IPS DF 19.7 (cell line): ENCODE data around the gene HS3ST6.
"Not testable (repeated sequence)": the region's sequence is repeated elsewhere in the genome, so short reads cannot be mapped to it uniquely, and the experiment has no call there.

Experiments
- DNase-seq: peaks from one replicate; pipeline ENCODE4 v3.0.0-alpha.2; 2013; ENCODE audit warnings: low read depth, low spot score

HS3ST6 gene

GRCh38 chr16:1907226-1907860, 10.9 kb downstream of the HS3ST6 start:
- DNase-seq: no peak

GRCh38 chr16:1906846-1907165, 11.4 kb downstream of the HS3ST6 start:
- no peak for DNase-seq

GRCh38 chr16:1906055-1906845, 12.0 kb downstream of the HS3ST6 start:
- no peak for DNase-seq

GRCh38 chr16:1903845-1904840, 14.1 kb downstream of the HS3ST6 start:
- no peak for DNase-seq

- DNase-seq: no peak
Measured at GRCh38 chr16:1903220-1903574, 15.0 kb downstream of the HS3ST6 start.

GRCh38 chr16:1902547-1903219, 15.5 kb downstream of the HS3ST6 start:
- DNase-seq: no peak

GRCh38 chr16:1900452-1900774, 17.8 kb downstream of the HS3ST6 start:
- DNase-seq: no peak

GRCh38 chr16:1899641-1900451, 18.4 kb downstream of the HS3ST6 start:
- no peak for DNase-seq

- DNase-seq: not testable (repeated sequence)
Measured at GRCh38 chr16:1897692-1898091, 20.5 kb downstream of the HS3ST6 start.

- DNase-seq: no peak
Measured at GRCh38 chr16:1895949-1896675, 22.1 kb downstream of the HS3ST6 start.

GRCh38 chr16:1895068-1895467, 23.1 kb downstream of the HS3ST6 start:
- DNase-seq: no peak

- no peak for DNase-seq
Measured at GRCh38 chr16:1890708-1891050, 27.5 kb downstream of the HS3ST6 start.

- no peak for DNase-seq
Measured at GRCh38 chr16:1890024-1890707, 28.0 kb downstream of the HS3ST6 start.

GRCh38 chr16:1887711-1888354, 30.4 kb downstream of the HS3ST6 start:
- no peak for DNase-seq

GRCh38 chr16:1884889-1885288, 33.3 kb downstream of the HS3ST6 start:
- DNase-seq: no peak

- no peak for DNase-seq
Measured at GRCh38 chr16:1884155-1884760, 34.0 kb downstream of the HS3ST6 start.

- DNase-seq: not testable (repeated sequence)
Measured at GRCh38 chr16:1881172-1881571, 37.0 kb downstream of the HS3ST6 start.

GRCh38 chr16:1879477-1879876, 38.7 kb downstream of the HS3ST6 start:
- DNase-seq: no peak

GRCh38 chr16:1878256-1878655, 40.0 kb downstream of the HS3ST6 start:
- DNase-seq: no peak
